HCT116 (cell line): ENCODE results near the gene TIE1. TPM values are rescaled to one million over a fixed set of nuclear protein-coding genes. Genes with fewer than 3 reads are reported as not detected.
A peak's percentile ranks its signal among the peaks of the same experiment; 100 is the strongest.

Experiments used
- ATAC-seq: fragments of 200-7000 bp; cut with Tn5 transposase; 2 replicates; pipeline ENCODE4 v1.9.1; 2020; ENCODE audit warnings: mild to moderate bottlenecking, moderate library complexity
- BruUV-seq: library from RNA; stranded (reverse); fragments of 400-500 nt; replicated peaks from 2 replicates; lab custom pipeline; 2021; lab: Mats Ljungman, UMichigan
- CTCF ChIA-PET: fragments of 300-600 bp; sonication (Branson Sonifier 250); formaldehyde crosslinking; loops from one replicate; lab custom pipeline; 2021; ENCODE audit warnings: antibody characterized with exemption; lab: Charles Lee
- POLR2A ChIA-PET: fragments of 300-600, 350-600 bp; sonication (Branson Sonifier 250); formaldehyde crosslinking; loops from one replicate; lab custom pipeline; 2021; ENCODE audit warnings: antibody characterized with exemption; lab: Charles Lee
- RAD21 ChIA-PET, 2 experiments: fragments of 300-600 bp; sonication (Branson Sonifier 250); formaldehyde crosslinking; loops; one replicate each; lab custom pipeline; 2023; ENCODE audit warnings: low total read pairs in 2 of 2; ENCODE audit not compliant: uncharacterized antibody in 2 of 2, unreplicated experiment in 2 of 2, low non-redundant PET in 1 of 2; lab: Charles Lee
- DNase-seq: peaks from one replicate; pipeline ENCODE4 v3.0.0-alpha.2; 2010; ENCODE audit warnings: low read depth, low spot score
- H2AFZ ChIP-seq: fragments of 200-600 bp; shearing (Covaris generic), sonication (generic); 2 replicates; pipeline ENCODE4 v1.6.1; 2017; ENCODE audit warnings: low read depth, mixed run types, mixed read lengths, antibody characterized with exemption, low read length; ENCODE audit not compliant: poor library complexity, severe bottlenecking
- H3K27ac ChIP-seq: 2 replicates; pipeline ENCODE4 v1.5.1; 2012; ENCODE audit warnings: low read depth, low read length
- H3K27me3 ChIP-seq: fragments of 200-600 bp; sonication (generic); 2 replicates; pipeline ENCODE4 v1.6.1; 2016; ENCODE audit warnings: mixed run types, low read length, mixed read lengths; ENCODE audit not compliant: insufficient read depth
- H3K36me3 ChIP-seq, 2 experiments: fragments of 200-500 bp in 1 of 2; fragments of 200-600 bp in 1 of 2; sonication (Bioruptor generic) in 1 of 2; sonication (generic) in 1 of 2; 2 replicates each; pipeline versions ENCODE4 v1.5.1 to v1.6.1; 2014 to 2016; ENCODE audit warnings: low read length in 2 of 2, inconsistent platforms in 1 of 2, mixed read lengths in 1 of 2, mixed run types in 1 of 2; ENCODE audit not compliant: insufficient read depth in 2 of 2, control insufficient read depth in 1 of 2
- H3K4me1 ChIP-seq, 2 experiments: fragments of 200-600 bp in 1 of 2; sonication (generic) in 1 of 2; 2 replicates each; pipeline versions ENCODE4 v1.5.1 to v1.6.1; 2012 to 2017; ENCODE audit warnings: low read length in 2 of 2, inconsistent platforms in 1 of 2, mild to moderate bottlenecking in 1 of 2, mixed read lengths in 1 of 2, mixed run types in 1 of 2, moderate library complexity in 1 of 2; ENCODE audit not compliant: insufficient read depth in 2 of 2, control insufficient read depth in 1 of 2
- H3K4me2 ChIP-seq: fragments of 200-600 bp; sonication (generic); 2 replicates; pipeline ENCODE4 v1.6.1; 2017; ENCODE audit warnings: mixed run types, low read length, mixed read lengths
- H3K4me3 ChIP-seq, 2 experiments: fragments of 200-600 bp in 1 of 2; sonication (generic) in 1 of 2; replicated peaks in 1 of 2; 2 replicates each; pipeline ENCODE4 v1.5.1; 2011 to 2016; ENCODE audit warnings: low read length in 2 of 2, control low read depth in 1 of 2, low read depth in 1 of 2, mild to moderate bottlenecking in 1 of 2, mixed read lengths in 1 of 2, mixed run types in 1 of 2
- H3K79me2 ChIP-seq: fragments of 200-600 bp; sonication (generic); 2 replicates; pipeline ENCODE4 v1.6.1; 2017; ENCODE audit warnings: mild to moderate bottlenecking, mixed run types, low read length, moderate library complexity, mixed read lengths; ENCODE audit not compliant: insufficient read depth
- H3K9ac ChIP-seq: fragments of 200-600 bp; sonication (generic); 2 replicates; pipeline ENCODE4 v1.6.1; 2016; ENCODE audit warnings: low read length, mixed read lengths
- H3K9me2 ChIP-seq: fragments of 200-600 bp; sonication (generic), shearing (Covaris generic); 2 replicates; pipeline ENCODE4 v1.6.1; 2017; ENCODE audit warnings: mixed run types, mild to moderate bottlenecking, moderate library complexity; ENCODE audit not compliant: insufficient read depth
- H3K9me3 ChIP-seq, 2 experiments: fragments of 200-500 bp in 1 of 2; fragments of 200-600 bp in 1 of 2; sonication (Bioruptor generic) in 1 of 2; sonication (generic) in 1 of 2; 2 replicates each; pipeline ENCODE4 v1.6.1; 2014 to 2017; ENCODE audit warnings: low read length in 2 of 2, mixed read lengths in 2 of 2, inconsistent platforms in 1 of 2, low read depth in 1 of 2, mild to moderate bottlenecking in 1 of 2, mixed run types in 1 of 2, moderate library complexity in 1 of 2; ENCODE audit not compliant: control insufficient read depth in 1 of 2, insufficient read depth in 1 of 2
- H4K20me1 ChIP-seq: fragments of 200-600 bp; sonication (generic), shearing (Covaris generic); 2 replicates; pipeline ENCODE4 v1.6.1; 2017; ENCODE audit warnings: mixed run types, mild to moderate bottlenecking, moderate library complexity; ENCODE audit not compliant: insufficient read depth
- CEBPB ChIP-seq: IDR thresholded peaks from 2 replicates; pipeline ENCODE4 v1.6.1; 2012; ENCODE audit warnings: low read depth
- ELF1 ChIP-seq: IDR thresholded peaks from 2 replicates; pipeline ENCODE4 v1.6.1; 2012; ENCODE audit warnings: low read depth, borderline replicate concordance
- JUND ChIP-seq: IDR thresholded peaks from 2 replicates; pipeline ENCODE4 v1.6.1; 2012
- POLR2A ChIP-seq: IDR thresholded peaks from 2 replicates; pipeline ENCODE4 v1.7.0; 2011; ENCODE audit warnings: borderline replicate concordance; ENCODE audit not compliant: insufficient read depth, insufficient read length; ENCODE audit errors: extremely low read depth
- RAD21 ChIP-seq: IDR thresholded peaks from 2 replicates; pipeline ENCODE4 v1.6.1; 2012; ENCODE audit warnings: low read depth, mild to moderate bottlenecking
- SIN3A ChIP-seq: IDR thresholded peaks from 2 replicates; pipeline ENCODE4 v1.6.1; 2012; ENCODE audit warnings: low read depth
- SRF ChIP-seq: IDR thresholded peaks from 2 replicates; pipeline ENCODE4 v1.6.1; 2012; ENCODE audit warnings: low read depth
- TCF7L2 ChIP-seq: IDR thresholded peaks from 2 replicates; pipeline ENCODE4 v1.7.0; 2011; ENCODE audit warnings: borderline replicate concordance, inconsistent platforms; ENCODE audit not compliant: insufficient read depth, insufficient read length; ENCODE audit errors: extremely low read depth
- intact Hi-C: fragments of 100-400 bp; cut with micrococcal nuclease; formaldehyde crosslinking; loops from 2 replicates; pipeline ENCODE4 v1.10.0; 2022
- total RNA-seq: library from RNA; stranded (reverse); gene quantifications from one replicate; pipeline ENCODE4 v1.2.1, GENCODE V29; 2021; ENCODE audit not compliant: unreplicated experiment
- TF ChIP-seq, protein P1 (sequence below): IDR thresholded peaks from 2 replicates; pipeline ENCODE4 v1.6.1; 2012; ENCODE audit warnings: low read depth

TIE1 gene
- total RNA-seq, 1 experiment from 2014 or later: not detected

- CTCF ChIA-PET: no interaction called here
- peak overlapping the region; percentile 75 to 98 for H3K4me3 ChIP-seq
- DNase-seq: no peak
- POLR2A ChIA-PET: no interaction called here
- peak overlapping the region; percentile 98 for H3K9ac ChIP-seq
- BruUV-seq: no TSS peak
- H3K4me1 ChIP-seq: peaks cover 12 to 81% of the 10 kb centered on the region in 2 experiments
- no peak for ATAC-seq
- intact Hi-C loops: no loop called here
- peaks cover 65% of the 10 kb centered on the region for H3K79me2 ChIP-seq
- peak overlapping the region; percentile 98 for H3K27ac ChIP-seq
- H3K9me2 ChIP-seq: no peaks in the 10 kb centered on the region
- H3K36me3 ChIP-seq: peaks cover 22 to 34% of the 10 kb centered on the region in 2 experiments
- TF ChIP-seq TCF7L2 (no peak), SIN3A (no peak), RAD21 (no peak), SRF (no peak), CEBPB (no peak), POLR2A (no peak), ELF1 (no peak), JUND (no peak)
- TF ChIP-seq, protein P1, sequence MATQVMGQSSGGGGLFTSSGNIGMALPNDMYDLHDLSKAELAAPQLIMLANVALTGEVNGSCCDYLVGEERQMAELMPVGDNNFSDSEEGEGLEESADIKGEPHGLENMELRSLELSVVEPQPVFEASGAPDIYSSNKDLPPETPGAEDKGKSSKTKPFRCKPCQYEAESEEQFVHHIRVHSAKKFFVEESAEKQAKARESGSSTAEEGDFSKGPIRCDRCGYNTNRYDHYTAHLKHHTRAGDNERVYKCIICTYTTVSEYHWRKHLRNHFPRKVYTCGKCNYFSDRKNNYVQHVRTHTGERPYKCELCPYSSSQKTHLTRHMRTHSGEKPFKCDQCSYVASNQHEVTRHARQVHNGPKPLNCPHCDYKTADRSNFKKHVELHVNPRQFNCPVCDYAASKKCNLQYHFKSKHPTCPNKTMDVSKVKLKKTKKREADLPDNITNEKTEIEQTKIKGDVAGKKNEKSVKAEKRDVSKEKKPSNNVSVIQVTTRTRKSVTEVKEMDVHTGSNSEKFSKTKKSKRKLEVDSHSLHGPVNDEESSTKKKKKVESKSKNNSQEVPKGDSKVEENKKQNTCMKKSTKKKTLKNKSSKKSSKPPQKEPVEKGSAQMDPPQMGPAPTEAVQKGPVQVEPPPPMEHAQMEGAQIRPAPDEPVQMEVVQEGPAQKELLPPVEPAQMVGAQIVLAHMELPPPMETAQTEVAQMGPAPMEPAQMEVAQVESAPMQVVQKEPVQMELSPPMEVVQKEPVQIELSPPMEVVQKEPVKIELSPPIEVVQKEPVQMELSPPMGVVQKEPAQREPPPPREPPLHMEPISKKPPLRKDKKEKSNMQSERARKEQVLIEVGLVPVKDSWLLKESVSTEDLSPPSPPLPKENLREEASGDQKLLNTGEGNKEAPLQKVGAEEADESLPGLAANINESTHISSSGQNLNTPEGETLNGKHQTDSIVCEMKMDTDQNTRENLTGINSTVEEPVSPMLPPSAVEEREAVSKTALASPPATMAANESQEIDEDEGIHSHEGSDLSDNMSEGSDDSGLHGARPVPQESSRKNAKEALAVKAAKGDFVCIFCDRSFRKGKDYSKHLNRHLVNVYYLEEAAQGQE: no peak
- RAD21 ChIA-PET: no interaction called here
- H4K20me1 ChIP-seq: peaks cover 3% of the 10 kb centered on the region; the same call in 1 of the 2 replicates
- H2AFZ ChIP-seq: no peak overlapping the region
- no peaks in the 10 kb centered on the region for H3K27me3 ChIP-seq
- peak overlapping the region; percentile 94 for H3K4me2 ChIP-seq
- no peaks in the 10 kb centered on the region for H3K9me3 ChIP-seq
Measured at GRCh38 chr1:43365678-43366077, 64.9 kb downstream of the TIE1 start.
